ENCODE results near the gene NIT1. TPM values are rescaled to one million over a fixed set of nuclear protein-coding genes. Genes with fewer than 3 reads are reported as not detected.
A peak's percentile ranks its signal among the peaks of the same experiment; 100 is the strongest.

The NIT1 gene
- total and polyA plus RNA-seq, 10 of the 15 experiments (the other 5 are each of a cell fraction or from before 2014, with no cell fraction given), result 19.2 to 54.4 (median 28.3) TPM

DNA sequence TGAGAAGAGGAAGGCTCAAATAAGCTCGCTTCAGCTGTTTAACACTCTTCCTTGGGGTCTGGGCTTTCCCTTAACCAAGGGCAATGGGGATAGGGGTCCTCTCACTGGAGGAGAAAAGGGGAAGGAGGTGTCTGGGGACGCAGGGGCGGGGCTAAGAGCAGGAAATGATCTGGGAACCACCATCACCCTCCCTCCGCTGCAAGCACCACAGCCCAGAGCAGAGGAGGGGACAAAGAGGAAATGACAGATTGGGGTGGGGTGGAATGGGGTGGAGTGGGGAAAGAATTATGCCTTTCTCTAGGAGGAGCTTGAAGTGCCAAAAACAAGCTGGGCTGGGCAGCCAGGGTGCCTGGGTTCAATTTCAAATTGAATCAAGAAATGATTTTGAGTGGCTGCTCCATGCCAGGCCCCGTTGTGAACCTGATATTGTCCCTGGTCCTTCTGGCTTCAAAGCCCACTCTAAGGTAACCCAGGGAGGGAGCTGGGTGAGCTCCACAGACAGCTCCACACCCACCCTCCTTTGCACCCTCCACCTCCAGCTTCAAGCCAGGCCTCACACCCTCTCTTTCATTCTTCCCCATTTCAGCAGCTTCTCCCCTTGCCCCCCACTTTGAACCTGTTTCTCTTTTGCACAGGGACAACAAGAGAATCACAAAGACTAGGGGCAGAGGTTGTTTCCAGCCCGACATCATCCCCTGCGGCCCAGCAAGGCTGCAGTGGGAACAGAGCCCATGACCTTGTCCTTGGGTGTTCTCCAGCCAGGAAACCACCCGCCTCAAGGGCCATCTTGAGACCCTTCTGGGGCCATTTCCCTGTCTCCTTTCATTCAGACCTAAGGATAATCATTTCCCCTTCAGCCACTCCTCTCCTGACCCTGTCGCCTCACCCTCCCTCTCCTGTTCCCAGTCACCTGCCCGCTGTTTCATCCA is 49.3 kb upstream of the NIT1 start:
- intact Hi-C loops (cut with micrococcal nuclease; ENCODE audit: unreplicated experiment) (loop anchor here (1.0 to 2.0 kb wide), 3 partner anchors 22 to 76 kb away; no protein-coding TSS in a partner anchor), in situ Hi-C loops (cut with MboI) (no loop called here)
- Histone ChIP-seq H3K79me2 (ENCODE audit: control insufficient read depth, insufficient read depth, low read length) (peaks cover 56% of the 10 kb centered on the region), H3K4me3 (peak overlapping the region; percentile 94), H4K20me1 (ENCODE audit: control insufficient read depth, insufficient read depth) (peaks cover 11% of the 10 kb centered on the region; the same call in 1 of the 2 replicates), H3K27ac (ENCODE audit: control insufficient read depth, insufficient read depth) (peak overlapping the region; percentile 98), H3K27me3 (replicated peaks in 1 of 2; ENCODE audit: control insufficient read depth in 2 of 2, insufficient read depth in 2 of 2, low read length in 1 of 2) (no peaks in the 10 kb centered on the region), H3K4me2 (ENCODE audit: control insufficient read depth, insufficient read depth) (peak overlapping the region; percentile 99), H3K4me1 (ENCODE audit: control insufficient read depth, insufficient read depth, low read length) (peaks cover 20% of the 10 kb centered on the region), H2AFZ (ENCODE audit: control insufficient read depth, low read depth, low read length) (no peak overlapping the region), H3K36me3 (ENCODE audit: control insufficient read depth in 2 of 2, insufficient read depth in 2 of 2, low read length in 1 of 2) (0 out of 4 replicates have a peak, but pooled peaks cover 0 to 9% of the 10 kb centered on the region in 2 experiments), H3K9me3 (replicated peaks; ENCODE audit: control insufficient read depth, insufficient read depth, low read length) (no peaks in the 10 kb centered on the region), H3K9ac (ENCODE audit: control insufficient read depth, insufficient read depth, low read length) (peak overlapping the region; percentile 98)
- TSS peak; percentile 98 for BruUV-seq (replicated peaks)
- RAD21 ChIA-PET (ENCODE audit: unreplicated experiment), result interaction anchor here (0.6 to 7.1 kb wide), 22 partner anchors 23 to 429 kb away, joined by 3 to 107 read pairs (median 4); partner anchors contain the start of genes F11R, KLHDC9, NIT1 and PFDN2
- WGBS (ENCODE audit: insufficient coverage, insufficient replicate concordance, low lambda C conversion rate, missing lambda C conversion rate), result 0% methylated on average over 9 of the region's 10 CpGs
- FAIRE-seq, result peak; percentile 95
- POLR2A ChIA-PET, result interaction anchor here (0.5 to 6.8 kb wide), 21 partner anchors 8 to 272 kb away, joined by 3 to 139 read pairs (median 4); partner anchors contain the start of genes F11R, KLHDC9, LY9 and NIT1
- DNase-seq (ENCODE audit: low read depth, low spot score), result peak; percentile 86
- CTCF ChIA-PET, result interaction anchor here (0.8 to 8.6 kb wide), 10 partner anchors 23 to 123 kb away, joined by 3 to 111 read pairs (median 6); partner anchors contain the start of genes KLHDC9, TSTD1 and USF1
- peak; percentile 81 for ATAC-seq
- SMC1A ChIA-PET (ENCODE audit: uncharacterized antibody, unreplicated experiment), result interaction anchor here (0.5 to 9.0 kb wide), 19 partner anchors 9 to 271 kb away, joined by 3 to 134 read pairs (median 5); partner anchors contain the start of genes F11R, KLHDC9, NIT1 and PFDN2
- TF ChIP-seq, protein P1, sequence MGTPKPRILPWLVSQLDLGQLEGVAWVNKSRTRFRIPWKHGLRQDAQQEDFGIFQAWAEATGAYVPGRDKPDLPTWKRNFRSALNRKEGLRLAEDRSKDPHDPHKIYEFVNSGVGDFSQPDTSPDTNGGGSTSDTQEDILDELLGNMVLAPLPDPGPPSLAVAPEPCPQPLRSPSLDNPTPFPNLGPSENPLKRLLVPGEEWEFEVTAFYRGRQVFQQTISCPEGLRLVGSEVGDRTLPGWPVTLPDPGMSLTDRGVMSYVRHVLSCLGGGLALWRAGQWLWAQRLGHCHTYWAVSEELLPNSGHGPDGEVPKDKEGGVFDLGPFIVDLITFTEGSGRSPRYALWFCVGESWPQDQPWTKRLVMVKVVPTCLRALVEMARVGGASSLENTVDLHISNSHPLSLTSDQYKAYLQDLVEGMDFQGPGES (IDR thresholded peaks at IDR 0.05), result no peak; the same call in 1 of the 2 replicates
- TF ChIP-seq MYB (IDR thresholded peaks at IDR 0.05; ENCODE audit: borderline replicate concordance, low read depth, low read length), result no peak
- TF ChIP-seq, protein P2, sequence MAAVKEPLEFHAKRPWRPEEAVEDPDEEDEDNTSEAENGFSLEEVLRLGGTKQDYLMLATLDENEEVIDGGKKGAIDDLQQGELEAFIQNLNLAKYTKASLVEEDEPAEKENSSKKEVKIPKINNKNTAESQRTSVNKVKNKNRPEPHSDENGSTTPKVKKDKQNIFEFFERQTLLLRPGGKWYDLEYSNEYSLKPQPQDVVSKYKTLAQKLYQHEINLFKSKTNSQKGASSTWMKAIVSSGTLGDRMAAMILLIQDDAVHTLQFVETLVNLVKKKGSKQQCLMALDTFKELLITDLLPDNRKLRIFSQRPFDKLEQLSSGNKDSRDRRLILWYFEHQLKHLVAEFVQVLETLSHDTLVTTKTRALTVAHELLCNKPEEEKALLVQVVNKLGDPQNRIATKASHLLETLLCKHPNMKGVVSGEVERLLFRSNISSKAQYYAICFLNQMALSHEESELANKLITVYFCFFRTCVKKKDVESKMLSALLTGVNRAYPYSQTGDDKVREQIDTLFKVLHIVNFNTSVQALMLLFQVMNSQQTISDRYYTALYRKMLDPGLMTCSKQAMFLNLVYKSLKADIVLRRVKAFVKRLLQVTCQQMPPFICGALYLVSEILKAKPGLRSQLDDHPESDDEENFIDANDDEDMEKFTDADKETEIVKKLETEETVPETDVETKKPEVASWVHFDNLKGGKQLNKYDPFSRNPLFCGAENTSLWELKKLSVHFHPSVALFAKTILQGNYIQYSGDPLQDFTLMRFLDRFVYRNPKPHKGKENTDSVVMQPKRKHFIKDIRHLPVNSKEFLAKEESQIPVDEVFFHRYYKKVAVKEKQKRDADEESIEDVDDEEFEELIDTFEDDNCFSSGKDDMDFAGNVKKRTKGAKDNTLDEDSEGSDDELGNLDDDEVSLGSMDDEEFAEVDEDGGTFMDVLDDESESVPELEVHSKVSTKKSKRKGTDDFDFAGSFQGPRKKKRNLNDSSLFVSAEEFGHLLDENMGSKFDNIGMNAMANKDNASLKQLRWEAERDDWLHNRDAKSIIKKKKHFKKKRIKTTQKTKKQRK (IDR thresholded peaks at IDR 0.05; ENCODE audit: low read depth, low read length), result no peak
- no peak for TF ChIP-seq RAD51 (IDR thresholded peaks at IDR 0.05)
- no peak for TF ChIP-seq NRF1 (conservative IDR thresholded peaks at IDR 0.05; ENCODE audit: low read depth, low read length)
- peak; percentile 56; the same call in 1 of the 2 replicates for TF ChIP-seq ESRRA (IDR thresholded peaks at IDR 0.05; ENCODE audit: low read length)
- no peak for TF ChIP-seq STAT1 (conservative IDR thresholded peaks at IDR 0.05)
- TF ChIP-seq, protein P3, sequence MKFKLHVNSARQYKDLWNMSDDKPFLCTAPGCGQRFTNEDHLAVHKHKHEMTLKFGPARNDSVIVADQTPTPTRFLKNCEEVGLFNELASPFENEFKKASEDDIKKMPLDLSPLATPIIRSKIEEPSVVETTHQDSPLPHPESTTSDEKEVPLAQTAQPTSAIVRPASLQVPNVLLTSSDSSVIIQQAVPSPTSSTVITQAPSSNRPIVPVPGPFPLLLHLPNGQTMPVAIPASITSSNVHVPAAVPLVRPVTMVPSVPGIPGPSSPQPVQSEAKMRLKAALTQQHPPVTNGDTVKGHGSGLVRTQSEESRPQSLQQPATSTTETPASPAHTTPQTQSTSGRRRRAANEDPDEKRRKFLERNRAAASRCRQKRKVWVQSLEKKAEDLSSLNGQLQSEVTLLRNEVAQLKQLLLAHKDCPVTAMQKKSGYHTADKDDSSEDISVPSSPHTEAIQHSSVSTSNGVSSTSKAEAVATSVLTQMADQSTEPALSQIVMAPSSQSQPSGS (IDR thresholded peaks at IDR 0.05; ENCODE audit: low read length), result no peak
- no peak for TF ChIP-seq E2F4 (IDR thresholded peaks at IDR 0.05; ENCODE audit: low read depth, low read length)
- TF ChIP-seq SMC3 (IDR thresholded peaks at IDR 0.05; ENCODE audit: borderline replicate concordance, low read length), result no peak
- TF ChIP-seq YY1 (IDR thresholded peaks at IDR 0.05; ENCODE audit: low read depth, low read length), result peak; percentile 59
- TF ChIP-seq TBL1XR1 (IDR thresholded peaks at IDR 0.05; ENCODE audit: low read depth, low read length), result no peak
- no peak for TF ChIP-seq CREM (IDR thresholded peaks at IDR 0.05; ENCODE audit: low read depth)
- no peak for TF ChIP-seq CHD1 (IDR thresholded peaks at IDR 0.05; ENCODE audit: low read depth, low read length)
- 0 out of 4 replicates have a peak, but pooled peaks of 1 of the 2 experiments have one; percentile 25 for TF ChIP-seq ETV6 (conservative IDR thresholded peaks at IDR 0.05 in 1 of 2, IDR thresholded peaks at IDR 0.05 in 1 of 2; ENCODE audit: borderline replicate concordance in 1 of 2, low read depth in 1 of 2)

Data from GM12878 (cell line).